NCI-H345 treated with DMSO at 0.1 percent for 48 hours (cell line): ENCODE measurements around the gene GFM1.

Experiments used
- DNase-seq: peaks from one replicate; lab custom pipeline; 2025; ENCODE audit not compliant: unreplicated experiment; lab: John Stamatoyannopoulos, UW

The GFM1 gene

DNA sequence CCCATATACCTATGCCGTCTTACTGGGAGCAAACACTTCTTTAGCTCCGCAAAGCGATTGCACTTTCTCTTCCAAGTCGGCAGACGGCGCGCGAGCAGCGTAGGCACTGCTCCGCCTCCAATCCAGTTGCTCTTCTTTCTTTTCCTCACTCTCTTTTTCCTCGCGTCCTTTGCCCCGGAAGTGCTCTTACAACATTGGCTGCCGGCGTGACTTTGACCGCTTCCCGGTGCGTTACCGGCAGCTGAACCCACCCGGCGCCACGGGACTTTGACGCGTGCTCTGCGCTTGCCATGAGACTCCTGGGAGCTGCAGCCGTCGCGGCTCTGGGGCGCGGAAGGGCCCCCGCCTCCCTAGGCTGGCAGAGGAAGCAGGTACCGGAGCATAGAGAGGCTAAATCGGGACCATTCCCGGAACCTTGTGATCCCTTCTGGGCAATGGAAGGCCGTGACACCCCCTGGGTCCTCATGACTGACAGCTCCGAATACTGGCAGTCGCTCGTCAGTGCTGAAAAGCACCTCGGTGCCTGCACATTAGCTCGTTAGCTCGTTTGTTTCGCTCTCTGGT lies at the start of gene GFM1:
GFM1 (plus strand) TSS at position 183 of the 564 bp plus-strand sequence; CDS start at position 291, 108 bp downstream.
- peak; percentile 90 for DNase-seq

DNA sequence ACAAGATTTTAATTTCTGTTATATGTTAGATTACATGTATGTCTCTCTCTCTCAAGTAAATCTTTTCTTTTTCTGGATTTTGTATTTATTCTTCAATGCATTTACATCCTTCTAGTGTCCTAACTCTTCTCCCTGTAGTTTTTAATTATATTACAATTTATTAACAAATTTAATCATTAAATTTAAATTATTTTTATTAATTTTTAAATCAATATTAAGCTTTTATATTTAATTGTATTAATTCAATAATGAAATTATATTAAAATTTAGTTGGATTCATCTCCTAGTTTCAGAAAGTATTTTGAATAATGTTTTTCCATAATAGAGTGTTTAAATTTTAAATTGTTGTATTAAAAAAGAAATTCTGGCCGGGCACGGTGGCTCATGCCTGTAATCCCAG lies 43.5 kb upstream of the GFM1 start:
- no peak for DNase-seq

DNA sequence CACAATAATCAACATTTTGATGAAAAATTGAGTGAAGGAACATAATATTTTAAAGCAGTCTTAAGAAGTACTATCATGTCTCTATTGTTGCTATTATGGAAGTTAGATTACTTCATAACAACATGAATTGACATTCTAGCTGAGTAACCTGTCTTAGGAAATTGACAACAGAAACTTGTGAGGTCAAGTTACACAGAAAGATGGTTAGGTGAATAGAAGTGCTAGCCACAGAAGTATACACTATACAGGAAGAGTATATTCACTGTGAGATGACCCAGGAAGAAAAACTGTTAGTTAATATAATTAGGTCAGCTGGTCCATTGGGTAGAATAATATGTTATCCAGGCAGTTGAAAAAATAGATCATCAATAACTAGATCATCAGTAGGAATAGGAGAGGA lies 42.1 kb upstream of the GFM1 start:
- no peak for DNase-seq

DNA sequence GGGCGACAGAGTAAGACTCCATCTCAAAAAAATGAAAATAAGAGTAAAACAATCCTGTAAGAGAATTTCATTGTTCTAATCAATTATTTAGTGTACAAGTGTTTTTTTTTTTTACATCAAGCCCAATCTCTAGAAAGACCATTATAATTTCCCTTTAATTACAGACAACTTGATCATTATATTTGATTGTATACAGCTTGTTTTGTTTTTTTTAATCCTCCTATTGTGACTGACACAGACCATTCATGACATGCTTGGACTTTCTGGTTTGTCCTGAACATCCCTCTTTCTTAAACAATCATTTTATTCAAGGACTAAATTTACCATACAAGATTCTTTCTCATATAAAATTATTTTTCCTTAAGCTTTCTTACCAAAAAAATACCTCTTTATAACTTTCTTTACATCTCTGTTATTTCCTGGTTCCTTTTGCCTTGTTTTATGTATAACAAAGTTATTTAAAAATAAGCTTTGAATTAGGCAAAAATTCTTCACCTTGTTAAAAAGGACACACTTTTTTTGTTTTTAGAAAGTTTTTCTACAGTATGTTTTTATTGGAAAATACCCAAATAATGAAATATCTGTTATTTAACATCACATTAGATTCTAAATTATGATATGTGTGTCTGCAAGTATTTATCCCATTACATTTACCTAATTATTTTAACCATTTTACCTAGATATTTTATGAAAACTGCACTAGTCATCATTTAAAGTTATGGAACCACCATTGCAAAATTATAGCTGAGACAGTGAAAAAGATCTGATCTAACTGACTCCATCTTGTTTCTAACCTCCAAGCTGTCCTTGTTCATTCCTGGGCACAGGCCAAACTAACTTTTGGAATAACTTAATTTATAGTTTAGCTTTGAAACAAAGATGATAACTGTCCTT lies 26.1 kb upstream of the GFM1 start:
- DNase-seq = no peak

DNA sequence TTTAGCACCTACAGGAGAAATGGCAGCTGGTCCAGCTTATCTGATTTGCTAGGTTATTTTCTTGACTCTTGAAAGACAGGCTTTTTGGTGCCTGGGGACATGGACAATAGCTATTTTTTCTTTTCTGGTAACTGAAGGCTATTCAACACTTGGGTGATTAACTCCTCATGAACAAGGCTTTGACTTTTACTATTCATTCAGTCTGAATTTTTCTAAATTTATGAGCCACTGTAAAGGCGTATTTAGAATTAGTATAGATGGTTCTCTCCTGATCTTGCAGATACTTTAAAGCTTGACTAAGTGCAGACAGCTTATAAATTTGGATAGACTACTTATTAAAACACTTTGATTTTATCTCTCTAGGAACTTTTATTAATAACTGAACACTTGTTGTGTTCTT lies 18.4 kb upstream of the GFM1 start:
- no peak for DNase-seq

DNA sequence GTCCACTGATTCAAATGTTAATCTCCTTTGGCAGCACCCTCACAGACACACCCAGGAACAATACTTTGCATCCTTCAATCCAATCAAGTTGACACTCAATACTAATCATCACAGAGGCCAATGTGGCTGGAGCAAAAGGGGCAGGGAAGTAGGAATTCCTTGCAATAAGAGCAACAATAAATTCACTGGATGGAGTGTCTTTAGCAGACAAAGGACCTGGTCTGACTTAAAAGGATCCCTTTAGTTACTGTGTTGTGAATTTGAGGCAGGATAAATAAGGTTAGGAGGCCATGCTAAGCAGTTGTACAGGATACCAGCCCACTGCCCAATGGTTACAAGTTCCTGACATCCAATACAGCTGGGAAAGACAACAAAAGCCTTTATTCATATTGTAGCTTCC lies 12.3 kb upstream of the GFM1 start:
- no peak for DNase-seq

DNA sequence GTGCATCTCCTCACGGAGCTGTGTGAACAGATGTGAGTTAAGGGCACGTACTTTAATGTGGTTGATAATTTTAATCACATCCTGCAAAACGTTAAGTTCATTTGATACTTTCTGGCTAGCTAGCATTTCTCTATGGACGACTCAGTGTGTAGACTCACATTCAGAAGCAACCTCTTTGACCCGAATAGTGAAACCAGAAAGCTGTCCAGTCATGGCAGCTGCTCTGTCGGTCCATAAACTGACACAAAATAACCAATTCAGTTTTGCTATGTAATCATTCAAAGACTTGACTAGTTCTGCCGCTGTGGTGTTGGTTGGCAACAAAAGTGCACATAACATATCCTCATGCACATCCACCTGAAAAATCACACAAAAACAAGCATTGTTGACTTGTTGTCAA lies 3.7 kb upstream of the GFM1 start:
- DNase-seq = no peak

DNA sequence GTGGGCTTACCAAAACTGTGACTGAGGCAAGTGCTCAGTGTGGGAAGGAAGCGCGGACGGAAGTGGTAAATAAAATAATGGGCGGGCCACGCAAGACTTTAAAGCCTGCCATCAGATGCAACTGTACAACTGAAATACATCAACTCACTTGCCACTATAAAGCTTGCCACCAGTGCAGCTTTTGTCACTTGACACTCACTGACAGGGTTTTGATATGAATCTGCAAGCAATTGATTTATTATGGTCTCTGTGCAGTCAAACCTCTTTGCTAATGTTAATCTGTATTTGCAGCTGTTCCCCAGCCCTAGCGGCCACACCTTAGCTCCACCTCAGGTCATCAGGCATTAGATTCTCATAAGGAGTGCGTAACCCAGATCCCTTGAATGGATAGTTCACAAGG lies 2.3 kb upstream of the GFM1 start:
- DNase-seq = no peak

DNA sequence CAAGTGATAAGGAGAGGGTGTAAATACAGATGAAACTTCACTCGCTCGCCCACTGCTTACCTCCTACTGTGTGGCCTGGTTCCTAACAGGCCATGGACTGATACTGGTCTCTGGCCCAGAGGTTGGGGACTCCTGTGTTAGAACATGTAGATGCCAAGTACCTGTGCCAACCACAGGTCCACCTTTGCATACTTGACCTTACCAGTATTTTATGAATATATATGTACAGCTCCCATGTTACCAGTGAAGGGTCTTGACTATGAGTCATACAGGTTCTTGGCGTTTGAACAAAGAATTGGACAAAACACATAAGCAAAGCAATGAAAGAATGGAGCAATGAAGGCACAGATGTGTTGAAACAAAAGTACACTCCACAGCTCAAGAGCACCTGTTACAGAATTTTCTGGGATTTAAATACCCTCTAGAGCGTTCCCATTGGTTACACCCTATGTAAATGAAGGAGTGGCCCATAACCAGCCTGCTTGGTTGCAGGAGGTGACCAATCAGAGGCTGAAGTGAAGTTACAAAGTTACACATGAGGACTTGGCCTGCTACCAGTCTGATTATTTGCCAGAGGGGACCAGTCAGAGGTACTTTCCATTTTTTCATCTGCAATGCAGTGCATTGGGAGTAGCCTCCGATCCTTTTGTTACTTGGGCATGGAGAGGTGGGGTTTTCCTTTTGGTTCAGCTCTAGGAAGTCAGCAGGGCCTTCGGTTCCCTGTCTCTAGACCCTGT lies 1.7 kb upstream of the GFM1 start:
- DNase-seq = no peak

DNA sequence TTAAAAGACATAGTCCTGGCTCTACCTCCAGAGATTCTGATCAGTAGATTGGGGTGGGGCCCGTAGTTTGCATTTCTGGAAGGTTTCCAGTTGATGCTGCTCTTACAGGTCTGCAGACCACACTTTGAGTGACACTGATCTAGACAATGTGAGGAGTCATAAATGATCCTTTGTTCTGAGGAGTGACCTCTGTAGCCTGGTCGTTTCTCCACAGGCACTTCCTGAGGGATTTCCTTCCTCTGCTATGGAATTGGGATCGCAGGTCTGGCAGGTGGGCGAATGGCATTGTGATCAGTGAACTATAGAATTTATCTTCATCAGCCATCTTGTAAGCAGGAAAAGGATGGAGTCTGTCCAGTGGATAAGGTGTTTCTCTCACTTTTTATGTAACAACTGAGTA lies 5.5 kb downstream of the GFM1 start:
- DNase-seq = no peak

DNA sequence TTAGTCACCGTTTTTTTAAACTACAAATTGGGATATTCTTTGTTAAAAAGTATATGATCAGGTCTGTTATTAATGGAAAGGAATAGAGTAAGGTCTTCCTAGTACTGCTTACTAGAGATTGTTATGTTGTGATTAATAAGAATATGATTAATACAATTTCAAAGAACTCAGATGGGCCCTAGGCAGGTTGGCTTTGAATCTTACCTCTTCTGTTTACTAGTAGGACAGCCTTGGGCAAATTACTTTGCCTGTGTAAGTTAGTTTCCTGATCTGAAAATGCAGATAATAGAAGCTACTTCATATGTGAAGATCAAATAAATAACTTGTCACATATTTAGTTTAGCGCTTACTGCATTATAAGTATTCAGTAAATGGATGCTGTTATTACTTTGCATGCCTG lies 6.9 kb downstream of the GFM1 start:
- no peak for DNase-seq

DNA sequence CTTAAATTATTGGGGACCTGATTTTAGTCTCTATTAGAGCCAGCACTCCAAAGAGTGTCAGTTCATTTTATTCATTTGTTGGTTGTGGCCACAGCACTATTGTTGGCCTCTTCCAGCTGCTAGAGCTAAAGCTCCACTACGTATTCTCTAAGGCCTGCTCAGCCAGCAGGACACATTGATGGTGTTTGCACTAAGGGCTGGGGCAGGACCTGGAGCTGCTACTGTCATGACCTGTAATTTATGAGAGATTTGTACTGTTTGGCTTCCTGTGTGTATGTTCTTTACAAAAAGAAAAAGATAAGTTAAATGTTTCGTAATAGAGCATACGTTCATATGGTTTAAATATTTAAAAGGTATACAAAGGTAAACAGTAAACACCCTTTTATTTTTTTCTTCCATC lies 8.1 kb downstream of the GFM1 start:
- no peak for DNase-seq

DNA sequence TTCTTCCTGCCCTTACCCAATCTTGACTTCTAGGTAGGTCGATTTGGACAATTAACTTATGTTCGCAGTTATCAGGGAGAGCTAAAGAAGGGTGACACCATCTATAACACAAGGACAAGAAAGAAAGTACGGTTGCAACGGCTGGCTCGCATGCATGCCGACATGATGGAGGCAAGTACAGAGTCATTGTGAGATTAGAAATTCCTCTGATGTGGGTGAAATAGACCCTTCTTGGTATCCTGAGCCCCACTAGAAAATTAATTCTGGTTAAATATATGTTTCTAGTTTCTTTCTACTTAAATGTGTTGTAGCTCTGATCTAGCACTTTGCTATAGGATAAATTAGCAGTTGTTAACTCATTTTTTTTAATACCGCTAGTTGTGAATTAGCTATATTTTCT lies 14.6 kb downstream of the GFM1 start:
- DNase-seq = no peak

DNA sequence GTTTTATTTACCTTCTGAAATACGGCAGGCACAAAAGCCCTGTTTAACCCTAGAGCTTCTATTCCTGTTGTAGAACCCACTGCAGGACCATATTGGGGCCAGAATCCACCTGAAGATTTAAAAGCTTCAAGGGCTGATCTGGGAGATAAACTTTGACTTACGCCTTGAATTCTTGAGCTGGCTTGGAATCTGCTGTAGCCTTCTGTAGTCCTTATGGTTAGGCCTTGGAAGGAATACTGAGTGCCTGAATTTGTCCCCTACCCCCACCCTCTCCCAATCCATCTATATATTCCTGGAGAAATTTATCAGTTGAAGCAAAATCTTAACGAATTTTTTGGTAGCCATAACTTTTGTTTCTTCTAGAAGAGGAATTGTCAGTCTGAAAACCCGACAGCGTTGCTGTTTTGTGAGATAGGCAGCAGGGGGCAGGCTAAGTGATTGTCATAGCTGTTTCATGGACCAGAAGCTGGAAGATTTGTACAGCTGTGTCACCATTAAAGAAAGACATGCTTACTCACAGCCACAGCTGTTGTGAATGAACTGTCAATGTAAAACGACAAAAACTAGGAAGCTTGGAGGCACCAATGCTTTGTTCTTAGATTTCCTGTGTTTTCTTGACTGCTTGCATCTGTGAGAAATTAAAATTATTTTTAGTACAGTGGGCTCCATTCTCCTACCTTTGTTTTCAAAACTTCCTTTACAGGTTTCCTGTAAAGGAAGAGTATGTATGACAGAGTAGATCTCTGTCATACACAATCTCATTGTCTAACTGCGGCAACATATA lies 15.3 kb downstream of the GFM1 start:
- DNase-seq = no peak

DNA sequence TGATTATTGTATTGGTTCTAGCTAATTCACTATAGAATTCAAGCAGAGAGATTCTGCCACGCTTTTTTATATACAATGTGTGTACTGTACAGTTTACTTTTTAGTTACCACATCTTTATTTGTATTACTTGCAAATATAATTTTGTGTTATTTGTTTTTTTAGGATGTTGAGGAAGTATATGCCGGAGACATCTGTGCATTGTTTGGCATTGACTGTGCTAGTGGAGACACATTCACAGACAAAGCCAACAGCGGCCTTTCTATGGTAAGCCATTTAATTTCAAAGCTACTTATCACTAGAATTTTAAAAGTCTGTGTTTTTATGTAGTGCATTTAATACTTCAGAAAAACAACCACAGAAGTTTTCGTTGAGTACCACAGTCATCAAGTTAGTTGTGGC lies 16.4 kb downstream of the GFM1 start:
- no peak for DNase-seq

DNA sequence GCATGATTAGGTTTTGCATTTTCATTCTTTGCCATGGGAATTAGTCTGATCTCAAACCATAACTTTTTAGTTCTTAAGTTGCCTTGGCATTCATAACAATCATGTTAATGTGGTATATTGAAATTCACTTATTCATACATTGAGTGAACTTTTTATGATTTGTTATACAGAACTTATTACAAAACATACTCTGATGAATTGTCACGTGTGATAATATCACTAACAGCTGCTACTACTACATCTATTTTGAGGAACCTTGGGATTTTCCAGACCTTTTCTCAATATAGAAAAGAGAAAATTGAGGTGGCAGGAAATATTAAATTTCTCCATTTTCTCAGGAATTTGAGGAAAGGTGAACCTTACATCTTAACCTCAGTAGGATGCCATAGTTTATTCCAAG lies 18.9 kb downstream of the GFM1 start:
- DNase-seq = no peak

DNA sequence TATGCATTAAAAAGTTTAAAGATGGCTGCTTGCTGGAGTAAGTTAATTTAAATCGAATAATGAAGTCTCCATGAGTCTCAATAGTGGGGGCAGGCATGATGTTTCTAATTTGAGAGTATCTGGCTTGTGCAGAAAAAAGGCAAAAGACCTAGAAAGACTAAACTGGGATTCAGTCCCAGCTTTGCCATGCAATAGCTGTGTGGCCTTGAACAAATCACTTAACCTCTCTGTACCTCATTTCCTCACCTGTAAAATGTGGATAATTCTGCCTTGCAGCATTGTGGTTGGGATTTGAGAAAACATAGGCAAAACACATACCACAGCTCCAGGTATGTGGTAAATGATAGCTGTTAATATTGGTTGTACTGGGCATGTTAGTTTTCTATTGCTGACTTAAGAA lies 19.5 kb downstream of the GFM1 start:
- no peak for DNase-seq

DNA sequence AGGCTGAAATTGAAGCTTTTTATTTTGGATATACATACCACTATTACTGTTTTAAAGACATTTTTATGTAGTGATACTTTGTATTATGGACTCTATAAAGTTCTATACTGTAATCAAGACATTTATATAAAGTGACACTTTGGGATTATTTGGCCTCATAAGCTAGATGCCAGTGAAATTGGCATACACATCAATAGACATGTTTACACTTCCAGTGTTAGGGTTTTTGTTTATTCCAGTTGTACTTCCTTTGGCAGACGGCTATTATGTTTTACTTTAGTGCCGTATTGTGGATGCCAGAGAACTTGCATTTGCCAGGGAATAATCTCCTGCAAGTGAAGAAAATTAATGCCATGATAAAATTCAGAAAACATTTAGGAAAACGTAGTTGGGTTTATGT lies 22.1 kb downstream of the GFM1 start:
- DNase-seq = no peak

DNA sequence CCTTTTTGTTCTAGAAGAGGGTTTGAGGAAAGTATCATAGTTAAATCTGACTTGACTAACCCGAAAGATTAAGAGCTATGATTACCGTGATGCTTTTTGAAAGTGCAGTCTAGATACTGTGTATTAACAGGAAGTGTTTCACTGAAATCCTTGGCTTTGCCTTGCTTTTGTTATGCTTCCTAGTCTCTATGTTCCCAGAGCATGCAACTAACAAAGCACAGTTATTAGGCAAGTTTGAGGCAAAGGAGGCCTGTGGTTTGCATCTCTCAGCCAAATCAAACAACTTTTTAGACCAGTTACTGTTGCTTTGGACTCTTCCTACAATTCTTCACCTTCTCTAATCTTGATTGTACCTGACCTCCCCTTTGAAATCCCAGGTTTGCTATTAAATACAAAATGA lies 24.2 kb downstream of the GFM1 start:
- no peak for DNase-seq

DNA sequence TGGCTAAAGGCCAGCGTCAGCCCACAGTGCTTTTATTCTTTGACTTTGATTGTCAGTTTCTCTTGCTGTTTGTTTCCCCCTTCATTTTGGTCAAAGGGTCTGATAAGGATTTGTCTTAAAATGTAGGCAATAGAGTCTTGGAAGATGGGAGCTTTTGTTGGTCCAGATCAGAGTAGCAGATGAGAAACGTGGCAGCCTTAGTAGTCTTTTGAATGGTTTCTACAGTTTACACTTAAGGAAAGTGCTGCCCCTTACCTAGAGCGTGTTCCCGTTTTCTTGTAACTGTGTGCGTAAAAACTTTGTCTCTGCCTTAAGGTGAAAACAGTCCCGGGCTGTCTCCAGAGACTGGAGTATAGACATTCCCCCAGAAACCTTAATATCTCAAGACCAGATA lies 27.5 kb downstream of the GFM1 start:
- no peak for DNase-seq
